Stomach smooth muscle (tissue), 2 donors: ENCODE data around the gene SKAP1.

Experiments
- H3K27ac ChIP-seq: one replicate; pipeline ENCODE4 v1.7.0; 2013; ENCODE audit warnings: mild to moderate bottlenecking, low read length, inconsistent platforms
- H3K27me3 ChIP-seq, 2 donors: one replicate each; pipeline ENCODE4 v1.7.0; 2013; ENCODE audit warnings: low read length in 2 of 2; ENCODE audit not compliant: insufficient read depth in 2 of 2, control insufficient read depth in 1 of 2
- H3K36me3 ChIP-seq, 2 donors: one replicate each; pipeline ENCODE4 v1.7.0; 2013; ENCODE audit warnings: low read length in 2 of 2; ENCODE audit not compliant: control insufficient read depth in 2 of 2, insufficient read depth in 2 of 2
- H3K4me1 ChIP-seq: one replicate; pipeline ENCODE4 v1.7.0; 2013; ENCODE audit warnings: low read length; ENCODE audit not compliant: control insufficient read depth, insufficient read depth
- H3K4me3 ChIP-seq, 2 donors: one replicate each; pipeline ENCODE4 v1.7.0; 2013; ENCODE audit warnings: low read length in 2 of 2
- H3K9ac ChIP-seq, 2 donors: one replicate each; pipeline ENCODE4 v1.7.0; 2013; ENCODE audit warnings: low read length in 2 of 2, mild to moderate bottlenecking in 1 of 2
- H3K9me3 ChIP-seq, 2 donors: one replicate each; pipeline ENCODE4 v1.7.0; 2013; ENCODE audit warnings: low read length in 2 of 2; ENCODE audit not compliant: control insufficient read depth in 2 of 2
- donor health status: healthy.
- donor health status: Pancreatic carcinoma.

SKAP1 gene

GRCh38 chr17:48283907-48284306 is 146.1 kb downstream of the SKAP1 start:
- peaks cover 8 to 10% of the 10 kb centered on the region in 2 donors for H3K27me3 ChIP-seq
- H3K27ac ChIP-seq = no peak overlapping the region

GRCh38 chr17:48283411-48283810 is 146.6 kb downstream of the SKAP1 start:
- H3K27me3 ChIP-seq = peaks cover 6 to 8% of the 10 kb centered on the region in 2 donors

More at GRCh38 chr17:48283907-48284306, 146.1 kb downstream of the SKAP1 start:
- no peak overlapping the region for H3K4me3 ChIP-seq
- H3K9me3 ChIP-seq = no peaks in the 10 kb centered on the region
- no peaks in the 10 kb centered on the region for H3K36me3 ChIP-seq
- H3K4me1 ChIP-seq = no peaks in the 10 kb centered on the region
- H3K9ac ChIP-seq = no peak overlapping the region

GRCh38 chr17:48282303-48282702 is 147.7 kb downstream of the SKAP1 start:
- no peak overlapping the region for H3K27ac ChIP-seq
- no peaks in the 10 kb centered on the region for H3K36me3 ChIP-seq
- H3K9ac ChIP-seq = no peak overlapping the region
- no peaks in the 10 kb centered on the region for H3K4me1 ChIP-seq
- peaks cover 4 to 8% of the 10 kb centered on the region in 2 donors for H3K27me3 ChIP-seq
- no peaks in the 10 kb centered on the region for H3K9me3 ChIP-seq
- no peak overlapping the region for H3K4me3 ChIP-seq

More at GRCh38 chr17:48283411-48283810, 146.6 kb downstream of the SKAP1 start:
- no peak overlapping the region for H3K27ac ChIP-seq
- H3K4me3 ChIP-seq = no peak overlapping the region
- no peaks in the 10 kb centered on the region for H3K4me1 ChIP-seq
- H3K9ac ChIP-seq = no peak overlapping the region
- H3K36me3 ChIP-seq = no peaks in the 10 kb centered on the region
- no peaks in the 10 kb centered on the region for H3K9me3 ChIP-seq

- Histone ChIP-seq H3K36me3 (no peaks in the 10 kb centered on the region), H3K4me1 (no peaks in the 10 kb centered on the region), H3K9ac (no peak overlapping the region), H3K27me3 (peaks cover 4 to 10% of the 10 kb centered on the region in 2 donors), H3K27ac (no peak overlapping the region), H3K4me3 (no peak overlapping the region), H3K9me3 (no peaks in the 10 kb centered on the region)
Observed at GRCh38 chr17:48278760-48279491, 151.1 kb downstream of the SKAP1 start.

- H3K27ac ChIP-seq = no peak overlapping the region
- no peaks in the 10 kb centered on the region for H3K9me3 ChIP-seq
- no peak overlapping the region for H3K9ac ChIP-seq
- no peaks in the 10 kb centered on the region for H3K4me1 ChIP-seq
- H3K36me3 ChIP-seq = no peaks in the 10 kb centered on the region
- H3K4me3 ChIP-seq = no peak overlapping the region
- H3K27me3 ChIP-seq = peaks cover 0 to 7% of the 10 kb centered on the region in 2 donors
Observed at GRCh38 chr17:48276776-48277175, 153.2 kb downstream of the SKAP1 start.

DNA sequence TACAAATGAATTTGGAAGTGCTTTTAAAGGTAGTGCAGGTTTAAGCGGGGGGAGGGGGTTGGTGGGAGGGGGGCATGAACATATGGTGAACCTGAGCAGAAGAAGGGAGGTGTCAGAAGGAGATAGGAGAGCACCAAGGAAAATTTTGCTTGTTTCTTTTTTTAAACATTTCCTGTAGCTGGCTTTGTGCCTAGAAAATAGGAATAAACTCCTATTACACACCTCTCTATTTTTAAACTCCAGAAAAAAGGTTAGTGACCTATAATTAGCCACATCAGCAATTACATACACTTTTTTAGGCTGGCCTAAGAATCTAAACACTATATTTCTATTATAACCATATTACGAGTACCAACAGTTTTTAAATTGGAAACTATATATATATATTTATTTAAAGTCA is 159.1 kb downstream of the SKAP1 start:
- H3K9me3 ChIP-seq = no peaks in the 10 kb centered on the region
- H3K9ac ChIP-seq = no peak overlapping the region

GRCh38 chr17:48269209-48269608 is 160.8 kb downstream of the SKAP1 start:
- Histone ChIP-seq H3K4me1 (no peaks in the 10 kb centered on the region), H3K9ac (no peak overlapping the region), H3K4me3 (no peak overlapping the region), H3K27ac (no peak overlapping the region), H3K36me3 (no peaks in the 10 kb centered on the region), H3K9me3 (no peaks in the 10 kb centered on the region), H3K27me3 (peaks cover 3% of the 10 kb centered on the region in 2 donors)

More for the DNA sequence above, 159.1 kb downstream of the SKAP1 start:
- no peak overlapping the region for H3K27ac ChIP-seq
- no peak overlapping the region for H3K4me3 ChIP-seq
- H3K36me3 ChIP-seq = no peaks in the 10 kb centered on the region
- no peaks in the 10 kb centered on the region for H3K4me1 ChIP-seq
- peaks cover 3 to 5% of the 10 kb centered on the region in 2 donors for H3K27me3 ChIP-seq

DNA sequence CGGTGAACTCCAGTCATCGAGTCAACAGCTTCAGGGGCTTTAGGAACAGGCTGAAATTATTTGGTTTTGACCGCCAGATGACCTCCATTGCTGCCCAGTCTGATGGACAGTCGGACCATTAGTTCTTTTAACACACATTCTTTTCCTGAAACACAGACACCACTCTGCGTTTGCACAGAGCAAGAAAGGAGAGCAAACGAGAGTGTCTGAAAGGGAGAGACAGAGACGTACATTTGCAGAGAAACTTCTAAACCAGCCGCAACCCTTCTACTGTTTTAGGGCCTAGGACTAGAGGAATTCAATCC is 166.3 kb downstream of the SKAP1 start:
- Histone ChIP-seq H3K27ac (no peak overlapping the region), H3K9ac (no peak overlapping the region), H3K4me1 (no peaks in the 10 kb centered on the region), H3K36me3 (no peaks in the 10 kb centered on the region), H3K27me3 (peaks cover 0 to 4% of the 10 kb centered on the region in 2 donors), H3K9me3 (no peaks in the 10 kb centered on the region), H3K4me3 (no peak overlapping the region)

DNA sequence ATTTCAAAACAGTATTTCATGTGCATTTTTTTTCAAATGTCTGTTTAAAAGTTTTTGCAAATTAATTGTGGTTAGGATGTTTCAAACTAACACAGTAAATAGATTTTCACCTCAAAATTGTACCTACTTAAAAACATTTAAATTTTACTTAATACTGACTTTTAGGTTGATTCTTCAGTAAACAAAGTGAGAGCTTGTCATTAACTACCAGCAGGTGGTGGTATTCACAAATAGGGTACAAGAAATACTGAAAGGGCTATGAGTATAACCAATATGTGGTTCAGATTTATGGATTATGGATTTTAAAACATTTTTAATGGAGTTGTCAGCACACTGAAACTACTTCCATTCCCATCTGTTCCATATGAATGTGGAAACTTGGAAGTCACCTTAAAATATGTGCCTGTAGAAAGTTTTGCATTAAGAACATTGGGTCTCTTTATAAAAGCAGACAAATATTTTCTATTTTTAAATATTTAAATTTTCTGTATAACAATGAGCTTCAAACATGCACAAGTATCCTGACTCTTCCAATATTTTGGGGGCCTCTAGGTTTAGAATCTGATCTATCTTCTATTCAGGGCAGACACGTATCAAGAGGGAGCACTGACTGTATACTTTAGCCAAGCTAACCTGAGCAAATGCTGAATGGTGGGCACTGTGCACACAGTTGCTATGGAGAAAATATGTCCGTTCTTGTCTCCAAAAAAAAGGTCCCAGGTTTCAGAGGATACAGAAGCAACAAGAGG is 166.9 kb downstream of the SKAP1 start:
- Histone ChIP-seq H3K9ac (no peak overlapping the region), H3K36me3 (no peaks in the 10 kb centered on the region), H3K27ac (no peak overlapping the region), H3K4me1 (no peaks in the 10 kb centered on the region), H3K4me3 (no peak overlapping the region), H3K9me3 (no peaks in the 10 kb centered on the region), H3K27me3 (peaks cover 0 to 4% of the 10 kb centered on the region in 2 donors)

GRCh38 chr17:48261297-48261880 is 168.6 kb downstream of the SKAP1 start:
- H3K9ac ChIP-seq = no peak overlapping the region
- H3K27ac ChIP-seq = no peak overlapping the region
- no peak overlapping the region for H3K4me3 ChIP-seq
- no peaks in the 10 kb centered on the region for H3K36me3 ChIP-seq
- H3K9me3 ChIP-seq = no peaks in the 10 kb centered on the region
- peaks cover 0 to 4% of the 10 kb centered on the region in 2 donors for H3K27me3 ChIP-seq
- no peaks in the 10 kb centered on the region for H3K4me1 ChIP-seq
